ENCODE measurements around the gene SLC10A3.

The SLC10A3 gene

GRCh38 chrX:154483325-154483724 is 7.1 kb downstream of the SLC10A3 start:
- Histone ChIP-seq H3K4me1 (ENCODE audit: control insufficient read depth, insufficient read depth, low read length) (peaks cover 19% of the 10 kb centered on the region; the same call in 1 of the 2 replicates), H3K9ac (ENCODE audit: low read length) (no peak overlapping the region), H3K4me3 (ENCODE audit: low read depth, low read length) (no peak overlapping the region), H3K27me3 (ENCODE audit: control insufficient read depth, insufficient read depth, low read length) (no peaks in the 10 kb centered on the region), H3K27ac (ENCODE audit: low read depth, low read length) (no peak overlapping the region), H3K36me3 (ENCODE audit: control insufficient read depth, insufficient read depth, low read length) (peaks cover 26% of the 10 kb centered on the region), H3K9me3 (ENCODE audit: control insufficient read depth, insufficient read depth, low read depth, low read length) (peaks cover 17% of the 10 kb centered on the region; the same call in 1 of the 2 replicates)

GRCh38 chrX:154482786-154483185 is 7.6 kb downstream of the SLC10A3 start:
- Histone ChIP-seq H3K36me3 (ENCODE audit: control insufficient read depth, insufficient read depth, low read length) (peaks cover 20% of the 10 kb centered on the region), H3K27me3 (ENCODE audit: control insufficient read depth, insufficient read depth, low read length) (no peaks in the 10 kb centered on the region), H3K4me1 (ENCODE audit: control insufficient read depth, insufficient read depth, low read length) (peaks cover 19% of the 10 kb centered on the region; the same call in 1 of the 2 replicates), H3K9me3 (ENCODE audit: control insufficient read depth, insufficient read depth, low read depth, low read length) (peaks cover 14% of the 10 kb centered on the region; the same call in 1 of the 2 replicates), H3K4me3 (ENCODE audit: low read depth, low read length) (no peak overlapping the region), H3K9ac (ENCODE audit: low read length) (no peak overlapping the region), H3K27ac (ENCODE audit: low read depth, low read length) (no peak overlapping the region)

DNA sequence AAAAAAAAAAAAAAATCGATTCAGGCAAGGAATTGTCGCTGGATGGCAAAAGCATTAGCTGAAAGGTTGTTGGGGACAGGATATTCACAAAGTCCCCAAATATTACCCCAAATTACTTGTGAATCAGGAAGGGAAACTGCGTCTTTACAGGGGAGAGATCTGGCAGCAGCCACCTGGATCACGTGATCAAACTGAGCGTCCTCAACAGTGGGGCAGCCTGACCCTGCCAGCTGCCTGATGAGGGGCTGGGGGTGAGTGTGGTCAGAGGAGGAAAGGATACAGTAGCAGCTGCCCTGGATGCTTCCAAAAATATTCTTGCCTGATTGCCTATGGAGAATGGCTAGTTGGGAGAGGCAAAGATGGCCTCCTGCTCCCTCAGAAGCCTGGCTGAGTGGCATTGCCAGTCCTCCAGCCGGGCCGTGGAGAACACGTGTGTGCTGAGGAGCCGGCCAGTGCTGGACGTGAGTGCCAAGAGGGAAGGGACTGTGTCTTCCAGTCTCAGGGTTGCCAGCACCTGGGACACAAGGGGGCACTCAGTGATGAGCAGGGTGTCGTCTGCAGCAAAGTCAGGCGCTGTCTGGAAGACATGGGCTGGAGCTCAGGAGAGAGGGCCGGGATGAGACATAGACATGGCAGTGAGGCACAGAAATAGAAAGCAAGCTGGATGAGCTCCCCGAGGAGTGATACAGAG is 8.4 kb downstream of the SLC10A3 start:
- no peak overlapping the region for H3K27ac ChIP-seq (ENCODE audit: low read depth, low read length)
- peaks cover 18% of the 10 kb centered on the region; the same call in 1 of the 2 replicates for H3K4me1 ChIP-seq (ENCODE audit: control insufficient read depth, insufficient read depth, low read length)
- H3K27me3 ChIP-seq (ENCODE audit: control insufficient read depth, insufficient read depth, low read length) = no peaks in the 10 kb centered on the region

GRCh38 chrX:154481195-154481594 is 9.2 kb downstream of the SLC10A3 start:
- Histone ChIP-seq H3K36me3 (ENCODE audit: control insufficient read depth, insufficient read depth, low read length) (peaks cover 19% of the 10 kb centered on the region), H3K4me3 (ENCODE audit: low read depth, low read length) (no peak overlapping the region), H3K4me1 (ENCODE audit: control insufficient read depth, insufficient read depth, low read length) (peaks cover 16% of the 10 kb centered on the region; the same call in 1 of the 2 replicates), H3K9me3 (ENCODE audit: control insufficient read depth, insufficient read depth, low read depth, low read length) (peaks cover 14% of the 10 kb centered on the region; the same call in 1 of the 2 replicates), H3K9ac (ENCODE audit: low read length) (no peak overlapping the region), H3K27me3 (ENCODE audit: control insufficient read depth, insufficient read depth, low read length) (no peaks in the 10 kb centered on the region), H3K27ac (ENCODE audit: low read depth, low read length) (no peak overlapping the region)

More for the DNA sequence above, 8.4 kb downstream of the SLC10A3 start:
- Histone ChIP-seq H3K9ac (ENCODE audit: low read length) (no peak overlapping the region), H3K36me3 (ENCODE audit: control insufficient read depth, insufficient read depth, low read length) (peaks cover 19% of the 10 kb centered on the region), H3K4me3 (ENCODE audit: low read depth, low read length) (no peak overlapping the region), H3K9me3 (ENCODE audit: control insufficient read depth, insufficient read depth, low read depth, low read length) (peaks cover 14% of the 10 kb centered on the region; the same call in 1 of the 2 replicates)

GRCh38 chrX:154478728-154479622 is 11.5 kb downstream of the SLC10A3 start, which contains the start of gene LAGE3:
Gene LAGE3 (minus strand): TSS chrX:154479281. CDS start chrX:154478915, 366 bp downstream.
- peak within 1 kb of the TSS; percentile 91 for H3K27ac ChIP-seq (ENCODE audit: low read depth, low read length)
- peaks cover 13% of the 10 kb centered on the region; the same call in 1 of the 2 replicates for H3K4me1 ChIP-seq (ENCODE audit: control insufficient read depth, insufficient read depth, low read length)
- peaks cover 4% of the 10 kb centered on the region for H3K36me3 ChIP-seq (ENCODE audit: control insufficient read depth, insufficient read depth, low read length)
- peak within 1 kb of the TSS; percentile 62 for H3K4me3 ChIP-seq (ENCODE audit: low read depth, low read length)
- peaks cover 11% of the 10 kb centered on the region; the same call in 1 of the 2 replicates for H3K9me3 ChIP-seq (ENCODE audit: control insufficient read depth, insufficient read depth, low read depth, low read length)
- no peaks in the 10 kb centered on the region for H3K27me3 ChIP-seq (ENCODE audit: control insufficient read depth, insufficient read depth, low read length)
- peak within 1 kb of the TSS; percentile 88 for H3K9ac ChIP-seq (ENCODE audit: low read length)

DNA sequence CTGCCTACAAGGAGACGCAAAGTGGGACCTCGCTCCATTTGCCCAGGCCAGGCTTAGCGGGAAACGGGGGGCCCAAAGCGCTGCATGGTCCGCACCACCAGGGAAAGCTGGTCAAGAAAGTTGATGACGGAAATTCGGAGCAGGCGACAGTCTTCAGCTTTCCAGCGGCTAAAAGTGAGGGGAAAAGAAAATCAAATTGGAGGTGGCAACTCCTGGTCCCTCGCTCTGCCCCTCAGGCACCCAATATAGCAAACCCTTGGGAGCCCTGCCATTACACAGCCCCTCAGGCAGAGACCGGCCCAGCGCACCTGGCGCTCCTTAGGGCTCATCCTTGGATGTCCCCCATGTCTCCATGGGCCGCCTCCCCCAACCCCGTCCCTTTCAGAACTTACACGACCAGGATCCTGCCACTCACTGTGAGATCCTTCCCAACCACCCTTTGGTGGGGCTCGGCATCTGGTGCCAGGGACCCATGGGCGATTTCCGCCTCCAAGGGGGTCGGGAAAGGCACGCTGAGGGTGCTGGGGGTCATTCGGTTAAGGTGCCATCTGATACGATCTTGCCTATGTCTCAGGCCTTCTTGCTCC is 12.4 kb downstream of the SLC10A3 start:
- no peaks in the 10 kb centered on the region; the same call in 1 of the 2 replicates for H3K36me3 ChIP-seq (ENCODE audit: control insufficient read depth, insufficient read depth, low read length)
- H3K27me3 ChIP-seq (ENCODE audit: control insufficient read depth, insufficient read depth, low read length) = no peaks in the 10 kb centered on the region
- H3K9ac ChIP-seq (ENCODE audit: low read length) = peak overlapping the region; percentile 21
- H3K27ac ChIP-seq (ENCODE audit: low read depth, low read length) = no peak overlapping the region
- H3K4me1 ChIP-seq (ENCODE audit: control insufficient read depth, insufficient read depth, low read length) = peaks cover 13% of the 10 kb centered on the region; the same call in 1 of the 2 replicates
- peak overlapping the region; percentile 62 for H3K4me3 ChIP-seq (ENCODE audit: low read depth, low read length)
- H3K9me3 ChIP-seq (ENCODE audit: control insufficient read depth, insufficient read depth, low read depth, low read length) = peaks cover 10% of the 10 kb centered on the region; the same call in 1 of the 2 replicates

GRCh38 chrX:154476821-154477220 is 13.6 kb downstream of the SLC10A3 start:
- H3K9me3 ChIP-seq (ENCODE audit: control insufficient read depth, insufficient read depth, low read depth, low read length) = peaks cover 9% of the 10 kb centered on the region; the same call in 1 of the 2 replicates
- no peak overlapping the region for H3K27ac ChIP-seq (ENCODE audit: low read depth, low read length)
- no peak overlapping the region for H3K4me3 ChIP-seq (ENCODE audit: low read depth, low read length)
- H3K27me3 ChIP-seq (ENCODE audit: control insufficient read depth, insufficient read depth, low read length) = no peaks in the 10 kb centered on the region
- peaks cover 3% of the 10 kb centered on the region; the same call in 1 of the 2 replicates for H3K36me3 ChIP-seq (ENCODE audit: control insufficient read depth, insufficient read depth, low read length)
- peaks cover 5% of the 10 kb centered on the region; the same call in 1 of the 2 replicates for H3K4me1 ChIP-seq (ENCODE audit: control insufficient read depth, insufficient read depth, low read length)
- no peak overlapping the region for H3K9ac ChIP-seq (ENCODE audit: low read length)

DNA sequence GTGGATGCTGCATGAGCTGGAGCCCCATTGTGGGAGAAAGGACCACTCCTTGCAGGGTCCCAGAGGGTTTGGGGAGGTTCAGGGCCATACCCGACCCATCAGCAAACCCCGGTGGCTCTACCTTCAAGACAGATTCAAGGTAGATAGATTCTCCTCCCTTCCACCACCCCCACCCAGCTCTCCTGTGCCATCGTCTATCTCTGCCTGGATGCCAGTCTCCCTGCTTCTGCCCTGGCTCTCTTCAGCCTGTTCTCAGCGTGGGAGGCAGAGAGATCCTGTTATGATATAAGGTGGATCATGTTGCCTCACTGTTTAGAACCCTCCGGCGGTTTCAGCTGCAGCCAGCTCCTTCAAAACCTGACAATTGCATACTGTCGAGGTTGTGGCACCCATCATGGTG is 16.7 kb downstream of the SLC10A3 start:
- no peaks in the 10 kb centered on the region for H3K27me3 ChIP-seq (ENCODE audit: control insufficient read depth, insufficient read depth, low read length)
- H3K27ac ChIP-seq (ENCODE audit: low read depth, low read length) = no peak overlapping the region

GRCh38 chrX:154472685-154473632 is 17.5 kb downstream of the SLC10A3 start:
- Histone ChIP-seq H3K4me1 (ENCODE audit: control insufficient read depth, insufficient read depth, low read length) (no peaks in the 10 kb centered on the region; the same call in 1 of the 2 replicates), H3K36me3 (ENCODE audit: control insufficient read depth, insufficient read depth, low read length) (peaks cover 38% of the 10 kb centered on the region), H3K9ac (ENCODE audit: low read length) (no peak overlapping the region), H3K9me3 (ENCODE audit: control insufficient read depth, insufficient read depth, low read depth, low read length) (peaks cover 35% of the 10 kb centered on the region; the same call in 1 of the 2 replicates), H3K27me3 (ENCODE audit: control insufficient read depth, insufficient read depth, low read length) (no peaks in the 10 kb centered on the region), H3K27ac (ENCODE audit: low read depth, low read length) (no peak overlapping the region), H3K4me3 (ENCODE audit: low read depth, low read length) (no peak overlapping the region)

More for the DNA sequence above, 16.7 kb downstream of the SLC10A3 start:
- Histone ChIP-seq H3K9me3 (ENCODE audit: control insufficient read depth, insufficient read depth, low read depth, low read length) (peaks cover 35% of the 10 kb centered on the region; the same call in 1 of the 2 replicates), H3K36me3 (ENCODE audit: control insufficient read depth, insufficient read depth, low read length) (peaks cover 32% of the 10 kb centered on the region), H3K9ac (ENCODE audit: low read length) (no peak overlapping the region), H3K4me3 (ENCODE audit: low read depth, low read length) (no peak overlapping the region), H3K4me1 (ENCODE audit: control insufficient read depth, insufficient read depth, low read length) (no peaks in the 10 kb centered on the region; the same call in 1 of the 2 replicates)
